Pancreas (tissue), 10 donors: ENCODE results near the gene ESRRB. TPM values are rescaled to one million over a fixed set of nuclear protein-coding genes. Genes with fewer than 3 reads are reported as not detected.

Source experiments
- ATAC-seq, 4 donors: fragments of 200-7000 bp; cut with Tn5 transposase; one replicate each; pipeline versions ENCODE4 v1.8.0 to v1.9.1; 2020; ENCODE audit warnings: mild to moderate bottlenecking in 4 of 4, moderate library complexity in 4 of 4
- DNase-seq, 6 donors: peaks; one replicate each; pipeline ENCODE4 v3.0.0-alpha.2; 2020
- FAIRE-seq: peaks from 2 replicates; lab custom pipeline; 2012; peaks lifted over from hg19 to GRCh38; lab: Jason Lieb, UNC
- H3K27ac ChIP-seq, 4 donors: fragments of 200-600 bp; sonication (generic); 1 replicate in 3 of 4; 2 replicates in 1 of 4; pipeline versions ENCODE4 v1.5.0 to v1.8.0; 2020
- H3K27me3 ChIP-seq, 4 donors: fragments of 200-600 bp; one replicate each; pipeline ENCODE4 v1.8.0; 2021
- H3K36me3 ChIP-seq, 3 donors: fragments of 200-600 bp; sonication (generic) in 1 of 3; one replicate each; pipeline versions ENCODE4 v1.5.0 to v1.8.0; 2020 to 2021
- H3K4me1 ChIP-seq, 3 donors: fragments of 200-600 bp; one replicate each; pipeline ENCODE4 v1.8.0; 2021
- H3K4me3 ChIP-seq, 4 donors: fragments of 200-600 bp; sonication (generic) in 2 of 4; one replicate each; pipeline versions ENCODE4 v1.5.0 to v1.8.0; 2020 to 2021
- H3K9me3 ChIP-seq, 4 donors: fragments of 200-600 bp; one replicate each; pipeline ENCODE4 v1.8.0; 2021
- CTCF ChIP-seq, 4 donors: fragments of 200-600 bp; sonication (generic) in 3 of 4; IDR thresholded peaks; one replicate each; pipeline versions ENCODE4 v1.5.0 to v1.8.0; 2021; ENCODE audit warnings: antibody characterized with exemption in 4 of 4
- WGBS, 2 donors: extraction: QIAGEN DNeasy Blood & Tissue Kit; methylation state at CpG; one replicate each; pipeline ENCODE4 v1.1.7; 2013; 5-methylcytosine and 5-hydroxymethylcytosine counted together
- intact Hi-C, 3 donors: fragments of 100-400 bp; cut with DNase I; formaldehyde crosslinking; loops; one replicate each; pipeline versions ENCODE4 v1.11.1 to v1.14.2; 2022
- polyA plus RNA-seq, 2 donors: library from polyadenylated mRNA; stranded (reverse); fragments of 200-250 nt; gene quantifications; one replicate each; pipeline ENCODE4 v1.2.3, GENCODE V29; 2013
- total RNA-seq, 6 donors: library from RNA; stranded (reverse); fragmentation: NEBNext Ultra II Directional in 4 of 6; extraction: Animal tissue kit (Norgen Biotek cat#: 25700) in 4 of 6; gene quantifications; one replicate each; pipeline versions ENCODE4 v1.2.1 to v1.2.4, GENCODE V29; 2021 to 2023
- donor health status: healthy with polysubstance abuse.
- donor health status: DM: no; HTN: no; CAD: no; lungs with moderate emphysema.
- donor health status: DM: no; HTN: no; CAD: no.
- donor health status: control.
- donor health status: control.
- donor health status: Bipolar disorder and iron deficiency.
- donor health status: DM: yes; HTN: yes; CAD: no.
- donor health status: DM: no; HTN: no; CAD: no.
- donor health status: DM: no; HTN: no; CAD: no.
- donor health status: DM: yes; HTN: yes; CAD: no.

The ESRRB gene
- total and polyA plus RNA-seq, 8 donors: 0.14 to 0.85 (median 0.50) TPM; not detected in 2

GRCh38 chr14:76343386-76343785 is 32.6 kb upstream of the ESRRB start:
- no peak for FAIRE-seq

GRCh38 chr14:76346391-76347160 is 29.4 kb upstream of the ESRRB start:
- FAIRE-seq (no peak), DNase-seq (no peak), ATAC-seq (no peak)
- Histone ChIP-seq H3K4me3 (no peak overlapping the region), H3K27me3 (no peaks in the 10 kb centered on the region), H3K4me1 (no peaks in the 10 kb centered on the region), H3K9me3 (no peaks in the 10 kb centered on the region), H3K36me3 (no peaks in the 10 kb centered on the region), H3K27ac (no peak overlapping the region)
- 40% methylated on average over 8 of the region's 8 CpGs for WGBS, 2 donors
- intact Hi-C loops: no loop called here
- no peak for TF ChIP-seq CTCF (IDR thresholded peaks at IDR 0.05)

More at GRCh38 chr14:76343386-76343785, 32.6 kb upstream of the ESRRB start:
- TF ChIP-seq CTCF (IDR thresholded peaks at IDR 0.05): no peak
- Histone ChIP-seq H3K4me1 (no peaks in the 10 kb centered on the region), H3K9me3 (no peaks in the 10 kb centered on the region), H3K27me3 (no peaks in the 10 kb centered on the region), H3K27ac (no peak overlapping the region), H3K4me3 (no peak overlapping the region), H3K36me3 (no peaks in the 10 kb centered on the region)
- ATAC-seq: no peak
- DNase-seq: no peak
- intact Hi-C loops: no loop called here
- 65 to 80% methylated on average over 4 of the region's 4 CpGs for WGBS, 2 donors

GRCh38 chr14:76348898-76349297 is 27.0 kb upstream of the ESRRB start:
- no peak for ATAC-seq
- Histone ChIP-seq H3K9me3 (no peaks in the 10 kb centered on the region), H3K27ac (no peak overlapping the region), H3K27me3 (no peaks in the 10 kb centered on the region), H3K4me3 (no peak overlapping the region), H3K36me3 (no peaks in the 10 kb centered on the region), H3K4me1 (no peaks in the 10 kb centered on the region)
- no peak for TF ChIP-seq CTCF (IDR thresholded peaks at IDR 0.05)
- no peak for FAIRE-seq
- WGBS, 2 donors: 66 to 68% methylated on average over 8 of the region's 8 CpGs
- intact Hi-C loops: no loop called here
- DNase-seq: no peak

GRCh38 chr14:76349993-76350392 is 25.9 kb upstream of the ESRRB start:
- TF ChIP-seq CTCF (IDR thresholded peaks at IDR 0.05): no peak
- ATAC-seq: no peak
- WGBS, 2 donors: 55 to 68% methylated on average over 4 of the region's 4 CpGs
- Histone ChIP-seq H3K36me3 (no peaks in the 10 kb centered on the region), H3K4me1 (no peaks in the 10 kb centered on the region), H3K27ac (no peak overlapping the region), H3K27me3 (no peaks in the 10 kb centered on the region), H3K9me3 (no peaks in the 10 kb centered on the region), H3K4me3 (no peak overlapping the region)
- DNase-seq: no peak
- FAIRE-seq: no peak
- intact Hi-C loops: loop anchor here in 2 of 3 donors (5.0 kb wide), 1 partner anchor 298 kb away; no protein-coding TSS in a partner anchor

- no peak for ATAC-seq
- no peaks in the 10 kb centered on the region for H3K36me3 ChIP-seq
- intact Hi-C loops: loop anchor here in 2 of 3 donors (5.0 kb wide), 1 partner anchor 298 kb away; no protein-coding TSS in a partner anchor
- no peak for FAIRE-seq
- H3K27me3 ChIP-seq: no peaks in the 10 kb centered on the region
- H3K4me3 ChIP-seq: no peak overlapping the region
- TF ChIP-seq CTCF (IDR thresholded peaks at IDR 0.05): no peak
- 73 to 80% methylated on average over 5 of the region's 5 CpGs for WGBS, 2 donors
- H3K4me1 ChIP-seq: no peaks in the 10 kb centered on the region
- no peaks in the 10 kb centered on the region for H3K9me3 ChIP-seq
- no peak overlapping the region for H3K27ac ChIP-seq
- DNase-seq: no peak
Measured at GRCh38 chr14:76350671-76351070, 25.3 kb upstream of the ESRRB start.
